DMS114 treated with DMSO at 0.1 percent for 48 hours (cell line): ENCODE measurements around the gene GABRD.
"Not testable (repeated sequence)": the region's sequence is repeated elsewhere in the genome, so short reads cannot be mapped to it uniquely, and the experiment has no call there.

Experiments used
- DNase-seq: peaks from one replicate; lab custom pipeline; 2025; ENCODE audit not compliant: unreplicated experiment; lab: John Stamatoyannopoulos, UW

GABRD gene

DNA sequence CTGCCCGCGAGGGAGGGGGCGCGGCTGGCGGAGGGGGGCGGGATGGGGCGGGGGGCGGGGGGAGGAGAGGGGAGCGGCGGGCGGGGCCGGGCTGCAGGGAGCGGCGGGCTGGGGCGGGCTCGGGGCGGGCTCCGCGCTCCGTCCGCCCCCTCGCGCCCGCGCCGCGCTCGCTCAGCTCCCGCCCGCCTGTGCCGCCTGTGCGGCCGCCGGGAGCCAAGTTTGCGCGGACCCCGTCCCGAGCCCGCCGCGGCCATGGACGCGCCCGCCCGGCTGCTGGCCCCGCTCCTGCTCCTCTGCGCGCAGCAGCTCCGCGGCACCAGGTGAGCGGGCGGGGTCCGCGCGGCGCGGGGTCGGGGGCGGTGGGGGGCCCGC, at the start of gene GABRD:
GABRD (plus strand) TSS at position 174 of the 372 bp plus-strand sequence; CDS start at position 253, 79 bp downstream.
- DNase-seq = no peak

DNA sequence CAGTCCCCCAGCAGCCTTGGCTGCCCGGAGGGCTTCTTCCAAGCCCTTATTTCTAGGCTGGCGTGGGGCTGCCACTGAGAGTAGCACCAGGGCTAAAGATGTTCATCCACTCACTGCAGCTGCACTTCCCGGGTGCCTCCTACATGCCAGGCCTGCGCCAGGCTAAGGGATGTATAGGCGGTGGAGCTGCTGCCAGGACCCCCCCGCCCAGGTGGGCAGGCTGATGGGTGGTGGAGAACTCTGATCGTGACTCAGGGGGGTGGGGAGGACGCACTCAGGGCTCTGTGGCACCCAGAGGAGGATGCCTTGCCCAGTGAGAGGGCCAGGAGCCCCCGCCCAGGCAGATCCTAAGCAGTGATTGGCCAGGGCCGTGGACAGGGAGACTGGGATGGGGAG, 49.6 kb upstream of the GABRD start:
- DNase-seq = no peak

- DNase-seq = no peak
Measured at GRCh38 chr1:1969953-1970716, 49.0 kb upstream of the GABRD start.

GRCh38 chr1:1971017-1971416, 48.1 kb upstream of the GABRD start:
- no peak for DNase-seq

- no peak for DNase-seq
Measured at GRCh38 chr1:1971688-1972087, 47.5 kb upstream of the GABRD start.

GRCh38 chr1:1972976-1973715, 46.0 kb upstream of the GABRD start:
- no peak for DNase-seq

- no peak for DNase-seq
Measured at GRCh38 chr1:1973716-1974642, 45.2 kb upstream of the GABRD start.

DNA sequence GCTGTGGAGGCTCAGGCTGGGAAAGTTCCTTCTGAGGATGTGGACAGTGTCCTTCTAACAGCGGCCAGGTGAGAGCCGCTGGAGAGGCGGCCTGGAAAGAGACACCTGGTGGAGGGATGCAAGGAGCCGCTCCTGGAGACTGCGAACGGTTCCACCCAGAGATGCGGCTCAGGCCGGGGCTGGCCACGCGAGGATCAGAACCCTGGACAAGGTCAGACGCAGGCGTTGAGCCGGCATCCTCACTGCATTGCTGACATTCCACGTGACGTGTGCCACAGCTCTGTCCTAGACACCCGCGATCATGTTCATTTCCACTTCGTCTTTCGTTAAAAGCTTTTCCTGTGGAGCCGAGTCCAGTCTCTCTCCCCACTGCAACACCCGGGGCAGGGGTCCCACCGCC, 44.3 kb upstream of the GABRD start:
- DNase-seq = no peak

DNA sequence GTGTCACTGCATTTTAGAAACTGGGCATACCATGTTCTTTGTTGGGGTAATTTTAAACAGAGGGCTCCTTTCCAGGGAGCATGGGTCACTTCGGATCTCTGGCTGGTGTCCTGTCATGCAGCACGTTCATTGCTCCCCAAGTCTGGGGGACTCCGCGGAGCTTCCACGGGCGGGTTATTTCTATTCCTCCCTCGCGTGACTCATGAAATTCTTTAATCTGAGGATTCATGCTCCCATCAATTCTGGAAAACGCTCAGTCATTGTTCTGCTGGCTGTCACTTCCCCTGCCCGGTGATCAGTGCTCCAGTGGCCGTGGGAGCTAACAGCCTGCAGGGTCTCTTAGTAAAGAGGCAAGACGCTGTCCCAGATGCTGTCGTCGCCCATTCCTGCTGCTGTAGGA, 43.6 kb upstream of the GABRD start:
- DNase-seq = no peak

- DNase-seq = no peak
Measured at GRCh38 chr1:1976031-1976430, 43.1 kb upstream of the GABRD start.

- no peak for DNase-seq
Measured at GRCh38 chr1:1978108-1978507, 41.0 kb upstream of the GABRD start.

GRCh38 chr1:1978690-1979481, 40.3 kb upstream of the GABRD start:
- not testable (repeated sequence) for DNase-seq

DNA sequence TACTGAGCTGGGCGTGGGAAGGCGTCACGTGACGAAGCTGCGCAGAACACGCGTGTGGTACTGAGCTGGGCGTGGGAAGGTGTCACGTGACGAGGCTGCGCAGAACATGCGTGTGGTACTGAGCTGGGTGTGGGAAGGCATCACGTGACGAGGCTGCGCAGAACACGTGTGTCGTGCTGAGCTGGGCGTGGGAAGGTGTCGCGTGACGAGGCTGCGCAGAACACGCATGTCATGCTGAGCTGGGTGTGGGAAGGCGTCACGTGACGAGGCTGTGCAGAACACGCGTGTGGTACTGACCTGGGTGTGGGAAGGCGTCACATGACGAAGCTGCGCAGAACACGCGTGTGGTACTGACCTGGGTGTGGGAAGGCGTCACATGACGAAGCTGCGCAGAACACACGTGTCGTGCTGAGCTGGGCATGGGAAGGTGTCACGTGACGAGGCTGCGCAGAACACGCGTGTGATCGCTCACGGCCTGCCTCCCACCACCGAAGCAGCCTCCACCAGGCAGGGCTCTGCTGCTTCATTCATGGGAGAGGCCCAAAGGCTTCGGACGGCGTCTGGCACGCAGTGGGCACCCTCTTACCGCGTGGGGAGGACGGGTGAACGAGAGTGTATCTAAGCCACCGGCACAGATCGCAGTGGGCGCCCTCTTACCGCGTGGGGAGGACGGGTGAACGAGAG, 39.5 kb upstream of the GABRD start:
- no peak for DNase-seq

GRCh38 chr1:1980467-1981141, 38.5 kb upstream of the GABRD start:
- no peak for DNase-seq

GRCh38 chr1:1981142-1981500, 38.0 kb upstream of the GABRD start:
- DNase-seq = no peak

DNA sequence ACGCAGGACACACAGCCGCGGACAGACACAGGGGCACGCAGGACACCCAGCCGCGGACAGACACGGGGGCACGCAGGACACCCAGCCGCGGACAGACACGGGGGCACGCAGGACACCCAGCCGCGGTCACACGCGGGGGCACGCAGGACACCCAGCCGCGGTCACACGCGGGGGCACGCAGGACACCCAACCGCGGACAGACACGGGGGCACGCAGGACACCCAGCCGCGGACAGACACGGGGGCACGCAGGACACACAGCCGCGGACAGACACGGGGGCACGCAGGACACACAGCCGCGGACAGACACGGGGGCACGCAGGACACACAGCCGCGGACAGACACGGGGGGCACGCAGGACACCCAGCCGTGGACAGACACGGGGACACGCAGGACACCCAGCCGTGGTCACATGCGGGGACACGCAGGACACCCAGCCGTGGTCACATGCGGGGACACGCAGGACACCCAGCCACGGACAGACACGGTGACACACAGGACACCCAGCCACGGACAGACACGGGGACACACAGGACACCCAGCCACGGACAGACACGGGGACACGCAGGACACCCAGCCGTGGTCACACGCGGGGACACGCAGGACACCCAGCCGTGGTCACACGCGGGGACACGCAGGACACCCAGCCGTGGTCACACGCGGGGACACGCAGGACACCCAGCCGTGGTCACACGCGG, 37.4 kb upstream of the GABRD start:
- not testable (repeated sequence) for DNase-seq

DNA sequence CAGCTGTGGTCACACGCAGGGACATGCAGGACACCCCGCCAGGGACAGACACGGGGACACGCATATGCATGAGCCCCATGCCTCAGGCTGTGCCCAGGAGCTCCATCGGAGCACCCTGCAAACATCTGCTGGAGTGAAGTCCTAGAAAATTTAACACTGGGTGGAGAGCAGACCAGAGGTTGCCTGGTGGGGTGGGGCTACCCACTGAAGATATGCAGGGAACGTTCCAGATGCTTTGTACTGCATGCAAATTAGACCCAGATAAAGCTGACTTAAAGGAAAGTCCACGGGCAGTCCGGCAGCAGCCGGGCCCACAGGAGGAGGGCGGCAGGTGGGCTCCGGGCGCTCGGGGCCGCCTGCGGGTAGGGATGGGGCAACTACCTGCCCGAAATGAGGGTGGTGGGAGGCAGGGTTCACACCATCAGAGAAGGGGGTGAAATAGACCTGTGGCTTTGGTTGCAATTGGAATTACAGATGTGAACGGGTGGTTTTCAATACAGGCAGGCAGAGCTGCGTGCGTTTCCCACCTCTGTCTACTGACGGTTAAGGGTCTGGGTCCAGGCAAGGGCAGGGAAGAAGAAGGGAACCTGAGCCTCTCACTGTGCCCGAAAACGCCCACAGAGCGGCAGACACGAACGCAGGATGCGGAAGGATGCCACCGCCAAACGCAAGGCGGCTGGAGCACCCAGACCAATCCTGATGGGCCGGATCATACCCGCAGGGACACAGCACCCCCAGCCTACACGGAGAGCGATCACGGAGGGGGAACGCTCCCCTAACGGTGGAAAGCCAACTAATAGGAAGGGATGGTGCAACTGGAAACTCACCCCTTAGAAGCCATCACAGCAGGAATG, 36.5 kb upstream of the GABRD start:
- DNase-seq = no peak

DNA sequence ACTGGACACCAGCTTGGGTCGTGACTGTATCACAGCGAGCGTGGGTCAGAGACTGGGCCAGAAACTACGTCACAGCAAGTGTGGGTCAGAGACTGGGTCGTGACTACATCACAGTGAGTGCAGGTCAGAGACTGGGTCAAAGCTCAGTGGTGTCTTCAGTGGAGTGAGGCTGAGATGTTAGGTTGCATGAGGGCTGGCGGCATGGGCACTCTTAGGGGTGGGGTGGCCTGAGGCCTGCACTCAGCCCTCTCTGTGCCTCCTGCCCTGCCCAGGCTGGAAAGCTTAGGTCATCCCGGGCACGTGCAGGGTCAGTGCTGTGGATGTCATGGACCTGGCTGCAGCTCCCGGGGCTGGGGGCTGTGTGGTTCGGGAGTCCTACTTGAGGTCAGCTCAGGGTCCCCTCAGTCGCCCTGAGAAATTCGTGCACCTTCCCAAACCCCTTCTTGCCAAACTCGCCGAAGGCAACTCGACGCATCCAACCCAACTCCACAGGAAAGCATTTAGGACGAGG, 34.5 kb upstream of the GABRD start:
- no peak for DNase-seq
